ENCODE results near the gene DCPS.
"Not testable (repeated sequence)": the region's sequence is repeated elsewhere in the genome, so short reads cannot be mapped to it uniquely, and the experiment has no call there.

DCPS gene

DNA sequence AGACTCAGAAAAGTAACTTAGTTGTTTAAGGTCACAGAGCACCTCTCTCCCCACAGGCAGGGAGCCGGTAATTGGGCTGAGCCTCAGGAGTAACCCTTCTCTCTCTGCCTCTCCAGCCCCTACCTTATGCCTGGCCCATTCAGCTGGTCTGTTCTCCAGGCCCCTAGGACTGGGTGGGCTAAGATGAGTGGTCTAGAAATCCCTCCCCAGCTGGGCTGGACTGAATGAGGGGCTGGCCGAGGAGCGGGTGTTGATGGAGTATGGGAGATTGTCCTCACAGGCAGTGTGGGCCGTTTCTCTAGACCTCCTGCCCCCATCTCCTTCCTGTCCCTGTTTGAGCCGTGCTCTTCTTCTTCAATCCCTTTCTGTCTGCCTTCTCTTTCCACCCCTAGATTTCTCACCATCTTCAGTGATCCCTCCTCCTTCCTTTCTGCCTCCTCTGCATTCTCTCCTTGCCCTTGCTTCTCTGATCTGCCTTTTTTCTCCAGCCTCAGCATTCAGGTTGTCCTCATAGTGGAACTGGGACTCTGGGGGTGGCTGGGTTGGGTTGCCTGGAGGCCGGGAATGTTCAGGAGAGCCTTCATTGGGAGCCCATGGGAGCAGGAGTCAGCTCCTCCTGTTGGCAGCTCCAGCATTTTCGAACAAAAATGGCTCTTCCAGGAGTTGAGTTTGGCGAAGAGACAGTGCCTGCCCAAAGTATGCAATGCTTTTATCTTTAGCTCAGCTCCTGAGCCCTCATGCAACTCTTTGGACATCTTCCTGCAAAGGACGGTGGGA lies 59.2 kb downstream of the DCPS start:
- no peak for DNase-seq

DNA sequence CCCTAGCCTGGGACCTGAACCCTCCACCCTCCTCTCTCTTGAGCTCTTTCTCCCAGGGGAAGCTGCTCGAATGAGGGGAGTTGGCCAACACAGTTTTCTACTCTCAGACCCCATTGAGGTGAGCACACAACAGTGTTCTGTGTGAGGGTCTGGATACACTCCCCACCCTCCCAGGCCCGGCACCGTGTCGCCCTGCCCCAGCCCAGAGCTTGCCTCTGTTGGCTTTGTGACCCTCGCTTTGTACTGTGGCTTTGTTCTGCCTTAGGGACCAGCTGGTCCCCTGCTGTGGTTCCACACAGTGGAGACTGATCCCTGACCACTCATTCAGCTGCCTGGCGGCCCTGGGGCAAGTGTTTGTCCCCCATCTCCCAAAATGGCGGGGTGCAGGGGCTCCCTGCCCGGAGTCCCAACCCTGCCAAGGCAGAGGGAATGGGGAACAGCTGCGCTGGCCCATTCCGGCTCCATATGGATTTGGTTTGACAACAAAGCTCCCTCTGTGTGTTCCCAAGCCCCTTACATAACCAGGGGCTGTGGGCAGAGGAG lies 59.9 kb downstream of the DCPS start:
- DNase-seq, result no peak

DNA sequence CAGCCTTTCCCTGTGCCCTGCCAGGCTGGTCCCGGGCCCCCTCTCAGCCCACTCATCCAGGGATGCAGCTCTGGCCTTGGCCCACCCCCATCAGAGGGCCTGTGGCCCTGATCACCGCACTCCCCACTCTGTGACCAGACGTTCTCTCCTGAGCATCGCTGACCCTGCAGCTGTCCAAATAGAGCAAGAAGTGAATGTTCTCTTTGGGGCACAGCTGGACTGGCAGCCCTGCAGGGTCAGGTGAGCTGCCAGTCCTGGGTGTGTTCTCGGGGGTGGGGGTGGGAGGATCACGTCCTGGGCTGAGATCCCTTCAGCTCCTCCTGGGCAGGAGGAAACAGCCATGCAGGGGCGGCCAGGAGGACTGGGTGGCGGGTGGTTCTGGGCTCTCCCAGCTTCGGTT lies 60.9 kb downstream of the DCPS start:
- not testable (repeated sequence) for DNase-seq

DNA sequence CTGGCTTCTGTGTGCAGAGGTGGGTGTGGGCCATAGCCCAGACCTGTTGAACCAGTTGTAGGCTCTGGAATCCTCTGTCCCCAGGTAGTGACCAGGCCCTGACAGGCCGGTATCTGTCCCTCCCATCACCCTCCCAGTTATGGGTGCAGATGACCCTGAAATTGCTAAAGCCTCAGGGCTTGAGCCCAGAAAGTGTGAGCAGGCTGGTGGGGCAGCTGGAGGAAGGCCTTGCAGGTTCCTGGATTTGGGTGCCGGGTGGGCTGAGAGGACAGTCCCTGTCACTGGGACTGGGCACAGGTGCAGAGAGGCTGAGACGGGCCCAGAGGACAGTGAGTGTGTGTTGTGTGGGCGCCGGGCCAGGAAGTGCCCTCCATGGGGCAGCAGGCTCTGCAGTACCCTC lies 61.6 kb downstream of the DCPS start:
- not testable (repeated sequence) for DNase-seq

GRCh38 chr11:126366064-126366822 lies 62.4 kb downstream of the DCPS start:
- no peak for DNase-seq

GRCh38 chr11:126366823-126367654 lies 63.2 kb downstream of the DCPS start:
- not testable (repeated sequence) for DNase-seq

- not testable (repeated sequence) for DNase-seq
Observed at GRCh38 chr11:126367806-126368205, 63.9 kb downstream of the DCPS start.

DNA sequence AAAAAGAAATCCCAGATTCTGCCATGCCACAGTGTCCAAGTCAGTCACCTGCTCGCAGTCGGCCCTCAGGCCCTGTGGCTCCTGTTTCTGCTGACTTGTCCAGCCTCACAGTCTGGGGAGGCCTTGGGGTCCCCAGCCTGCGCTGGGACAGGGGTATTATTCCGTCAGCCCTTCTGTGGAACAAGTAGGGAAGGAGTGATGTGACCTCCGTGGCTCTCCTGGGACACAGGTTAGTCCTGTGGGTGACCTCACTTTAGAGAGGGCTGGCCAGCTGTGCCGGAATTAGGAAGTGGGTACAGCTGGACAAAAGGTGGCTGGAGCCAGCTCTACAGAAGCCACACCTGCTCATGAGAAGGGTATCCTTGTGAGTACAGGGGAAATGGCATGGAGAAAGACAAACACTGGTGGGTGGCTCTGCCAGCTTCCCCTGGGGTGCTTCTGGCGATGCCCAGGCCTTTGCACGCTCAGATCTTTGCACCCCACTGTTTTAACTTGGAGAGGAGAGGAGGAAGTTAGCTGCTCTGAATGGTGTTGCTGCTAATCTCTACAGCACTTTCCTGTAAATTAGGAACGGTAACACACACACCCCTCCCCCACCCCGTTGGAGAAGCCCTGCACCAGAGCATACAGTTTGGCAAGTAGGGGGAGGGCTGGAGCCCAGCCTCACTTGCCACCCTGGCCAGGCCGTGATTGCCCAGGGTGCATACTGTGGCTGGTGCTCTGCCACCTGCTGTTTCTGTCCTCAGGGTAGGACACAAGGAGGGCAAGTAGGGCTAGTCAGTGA lies 64.7 kb downstream of the DCPS start:
- peak; percentile 21 for DNase-seq

- no peak for DNase-seq
Observed at GRCh38 chr11:126370016-126370415, 66.2 kb downstream of the DCPS start.

DNA sequence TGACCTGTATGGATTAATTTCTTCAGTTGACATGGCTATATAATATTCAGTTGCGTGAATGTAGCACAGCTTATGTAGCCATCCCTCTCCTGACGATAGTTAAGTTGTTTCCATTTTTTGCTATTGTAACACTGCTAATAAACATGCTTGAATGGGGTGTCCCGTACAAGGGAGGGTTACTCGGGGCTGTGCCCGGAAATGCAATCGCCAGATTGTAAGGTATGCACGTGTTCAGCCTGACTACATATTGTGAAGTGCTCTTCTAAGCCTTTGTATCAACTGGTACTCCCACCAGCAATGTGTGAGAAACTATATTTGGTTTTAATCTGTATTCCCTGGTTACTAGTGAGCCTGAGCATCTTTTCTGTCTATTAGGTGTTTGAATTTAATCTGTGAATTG lies 67.7 kb downstream of the DCPS start:
- DNase-seq, result no peak

GRCh38 chr11:126373389-126374066 lies 69.7 kb downstream of the DCPS start:
- not testable (repeated sequence) for DNase-seq

GRCh38 chr11:126374562-126375300 lies 70.9 kb downstream of the DCPS start:
- not testable (repeated sequence) for DNase-seq

- DNase-seq, result no peak
Observed at GRCh38 chr11:126375726-126376125, 71.9 kb downstream of the DCPS start.

DNA sequence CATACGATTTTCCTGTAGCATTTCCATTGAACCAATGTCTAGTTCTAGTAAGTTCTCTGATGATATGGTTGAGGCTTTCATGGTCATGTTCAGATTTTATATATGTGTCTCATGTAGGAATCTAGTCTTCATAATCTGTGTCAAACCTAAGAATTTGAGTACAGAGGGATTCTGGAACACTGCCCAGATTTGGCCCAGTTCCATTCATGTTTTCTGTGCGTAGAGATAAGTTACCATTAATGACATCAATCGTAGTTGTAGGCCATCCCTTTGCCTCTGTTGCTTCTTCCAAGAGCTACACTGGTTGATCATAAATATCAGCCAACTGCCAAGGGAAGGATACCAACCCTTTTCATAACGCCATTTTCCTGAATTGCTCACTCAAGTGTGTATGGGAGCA lies 74.9 kb downstream of the DCPS start:
- no peak for DNase-seq

GRCh38 chr11:126380909-126381308 lies 77.0 kb downstream of the DCPS start:
- no peak for DNase-seq

GRCh38 chr11:126381960-126382359 lies 78.1 kb downstream of the DCPS start:
- DNase-seq, result not testable (repeated sequence)

DNA sequence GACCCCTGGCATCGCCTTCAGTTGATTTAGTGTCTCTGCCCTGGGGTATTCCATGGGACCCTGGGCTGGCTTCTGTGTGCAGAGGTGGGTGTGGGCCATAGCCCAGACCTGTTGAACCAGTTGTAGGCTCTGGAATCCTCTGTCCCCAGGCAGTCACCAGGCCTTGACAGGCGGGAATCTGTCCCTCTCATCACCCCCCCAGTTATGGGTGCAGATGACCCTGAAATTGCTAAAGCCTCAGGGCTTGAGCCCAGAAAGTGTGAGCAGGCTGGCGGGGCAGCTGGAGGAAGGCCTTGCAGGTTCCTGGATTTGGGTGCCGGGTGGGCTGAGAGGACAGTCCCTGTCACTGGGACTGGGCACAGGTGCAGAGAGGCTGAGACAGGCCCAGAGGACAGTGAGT lies 78.8 kb downstream of the DCPS start:
- DNase-seq, result not testable (repeated sequence)

DNA sequence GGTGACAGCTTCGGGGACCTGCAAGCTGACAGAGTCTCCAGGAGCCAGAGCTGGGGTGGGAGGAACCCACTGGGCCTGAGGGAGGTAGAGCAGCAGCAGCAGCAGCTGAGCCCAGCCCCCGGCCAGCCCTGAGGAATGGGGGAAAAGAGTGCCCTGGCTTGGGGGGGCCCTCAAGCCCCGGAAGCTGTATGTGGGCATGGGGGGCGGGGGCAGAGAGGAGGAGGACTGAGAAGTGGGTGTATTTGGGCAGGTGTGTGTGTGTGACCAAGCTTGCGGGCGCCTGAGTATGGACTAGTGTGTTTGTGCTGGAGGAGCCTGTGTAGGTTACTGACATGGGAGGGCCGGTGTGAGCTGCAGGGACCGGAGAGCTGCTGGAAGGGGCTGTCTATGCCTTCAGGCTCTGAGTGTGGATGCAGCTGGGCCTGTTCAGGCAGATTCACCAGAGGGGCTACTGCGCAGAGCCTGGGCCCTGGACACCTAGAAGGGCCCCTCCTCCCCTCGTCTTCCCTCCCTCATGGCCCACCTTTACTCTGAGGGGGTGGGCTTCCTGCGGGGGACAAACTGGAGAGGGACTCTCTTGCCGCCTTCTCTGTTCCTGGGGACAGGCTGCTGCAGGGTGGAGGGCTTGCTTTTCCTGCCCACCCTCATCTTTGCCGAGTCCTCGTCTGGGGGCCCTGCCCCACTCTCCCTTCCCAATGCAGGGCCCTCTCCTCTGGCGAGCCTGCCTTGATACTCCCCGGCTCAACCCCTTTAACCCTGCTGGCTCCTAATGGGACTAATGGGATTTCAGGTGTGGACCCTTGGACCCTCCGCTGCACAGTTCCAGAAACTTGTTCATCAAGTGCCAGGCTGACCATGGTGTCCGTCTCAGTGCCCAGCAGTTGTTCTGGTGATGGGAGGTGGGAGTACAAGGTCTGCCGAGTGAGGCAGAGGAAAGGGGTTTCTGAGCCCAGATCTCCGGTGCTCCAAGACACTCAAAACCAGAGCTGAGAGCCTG lies 79.8 kb downstream of the DCPS start:
- DNase-seq, result no peak

DNA sequence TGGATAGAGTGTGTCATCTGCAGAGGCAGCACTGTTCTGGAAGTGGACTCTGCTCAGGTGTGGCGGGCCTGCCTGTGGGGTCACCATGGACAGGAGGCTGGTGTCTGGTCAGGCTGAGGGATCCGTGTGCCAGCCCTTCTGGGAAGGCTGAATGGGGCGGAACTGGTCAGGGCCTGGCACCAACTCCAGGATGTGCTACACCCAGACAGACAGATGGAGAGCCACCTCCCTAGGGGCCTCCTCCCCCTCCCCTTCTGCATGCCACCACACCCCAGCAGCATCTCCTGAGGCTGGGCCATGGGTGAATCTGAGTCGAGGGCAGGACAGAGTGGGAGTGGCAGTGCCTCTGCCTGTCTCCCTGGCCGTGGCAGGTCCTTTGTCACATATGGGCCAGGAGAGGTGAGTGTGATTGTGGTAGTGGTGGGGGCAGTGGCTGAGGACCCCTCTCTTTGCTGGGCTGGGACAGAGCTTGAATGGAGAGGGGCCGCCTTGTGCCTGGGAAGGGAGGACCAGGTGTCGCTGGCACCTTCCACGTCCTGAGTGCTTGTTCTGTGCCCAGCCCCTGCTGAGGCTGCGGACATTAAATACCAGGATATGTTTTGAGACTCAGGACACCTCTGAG lies 80.7 kb downstream of the DCPS start:
- no peak for DNase-seq

Data from MV-4-11 (cell line).